Glomerular visceral epithelial cell (primary cell): ENCODE measurements around the gene ZSWIM8.

Experiments
- DNase-seq: peaks from one replicate; pipeline ENCODE4 v3.0.0-alpha.2; 2016; ENCODE audit errors: extremely low spot score

Gene ZSWIM8

DNA sequence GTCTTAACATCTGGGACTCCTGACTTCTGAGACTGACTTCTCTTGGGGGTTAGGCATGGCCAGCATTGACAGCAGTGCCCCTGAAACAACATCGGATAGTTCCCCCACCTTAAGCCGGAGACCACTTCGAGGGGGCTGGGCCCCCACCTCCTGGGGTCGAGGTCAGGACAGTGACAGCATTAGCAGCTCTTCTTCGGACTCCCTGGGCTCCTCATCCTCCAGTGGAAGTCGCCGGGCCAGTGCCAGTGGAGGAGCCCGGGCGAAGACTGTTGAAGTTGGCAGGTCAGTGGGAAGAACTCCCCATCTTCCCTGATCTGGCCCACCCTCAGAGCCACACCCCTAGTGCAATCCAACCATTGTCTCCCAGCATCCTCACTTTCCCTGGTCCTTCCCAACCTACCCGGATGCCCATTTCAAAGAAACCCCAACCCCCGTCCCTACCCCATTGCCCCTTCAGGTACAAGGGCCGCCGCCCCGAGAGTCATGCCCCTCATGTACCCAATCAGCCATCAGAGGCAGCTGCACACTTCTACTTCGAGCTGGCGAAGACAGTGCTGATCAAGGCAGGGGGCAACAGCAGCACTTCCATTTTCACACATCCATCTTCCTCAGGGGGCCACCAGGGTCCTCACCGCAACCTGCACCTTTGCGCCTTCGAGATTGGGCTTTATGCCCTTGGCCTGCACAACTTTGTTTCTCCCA lies 12.1 kb downstream of the ZSWIM8 start:
- no peak for DNase-seq

DNA sequence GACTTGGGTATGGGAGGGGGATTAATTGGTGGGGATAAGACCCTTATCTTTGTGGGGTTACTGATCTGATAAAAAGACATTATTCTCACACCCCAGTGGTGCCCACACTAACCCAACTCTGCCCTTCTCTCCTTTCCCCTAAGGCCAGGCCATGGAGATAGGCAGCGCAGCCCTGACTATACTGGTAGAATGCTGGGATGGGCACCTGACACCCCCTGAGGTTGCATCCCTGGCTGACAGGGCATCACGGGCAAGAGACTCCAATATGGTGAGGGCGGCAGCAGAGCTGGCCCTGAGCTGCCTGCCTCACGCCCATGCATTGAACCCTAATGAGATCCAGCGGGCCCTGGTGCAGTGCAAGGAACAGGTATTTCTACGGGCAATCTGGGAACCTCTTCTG lies 12.7 kb downstream of the ZSWIM8 start:
- DNase-seq, result no peak

DNA sequence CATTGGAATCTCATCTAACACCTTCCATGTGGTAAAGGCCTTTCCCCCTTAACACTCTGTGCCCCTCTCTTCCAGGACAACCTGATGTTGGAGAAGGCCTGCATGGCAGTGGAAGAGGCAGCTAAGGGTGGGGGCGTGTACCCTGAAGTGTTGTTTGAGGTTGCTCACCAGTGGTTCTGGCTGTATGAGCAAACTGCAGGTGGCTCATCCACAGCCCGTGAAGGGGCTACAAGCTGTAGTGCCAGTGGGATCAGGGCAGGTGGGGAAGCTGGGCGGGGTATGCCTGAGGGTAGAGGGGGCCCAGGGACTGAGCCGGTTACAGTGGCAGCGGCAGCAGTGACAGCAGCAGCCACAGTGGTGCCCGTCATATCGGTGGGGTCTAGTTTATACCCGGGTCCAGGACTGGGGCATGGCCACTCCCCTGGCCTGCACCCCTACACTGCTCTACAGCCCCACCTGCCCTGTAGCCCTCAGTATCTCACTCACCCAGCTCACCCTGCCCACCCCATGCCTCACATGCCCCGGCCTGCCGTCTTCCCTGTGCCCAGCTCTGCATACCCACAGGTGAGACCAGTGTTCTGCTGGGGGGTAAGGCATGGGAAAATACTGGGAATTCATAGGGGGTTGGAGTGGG lies 13.6 kb downstream of the ZSWIM8 start:
- DNase-seq, result no peak

DNA sequence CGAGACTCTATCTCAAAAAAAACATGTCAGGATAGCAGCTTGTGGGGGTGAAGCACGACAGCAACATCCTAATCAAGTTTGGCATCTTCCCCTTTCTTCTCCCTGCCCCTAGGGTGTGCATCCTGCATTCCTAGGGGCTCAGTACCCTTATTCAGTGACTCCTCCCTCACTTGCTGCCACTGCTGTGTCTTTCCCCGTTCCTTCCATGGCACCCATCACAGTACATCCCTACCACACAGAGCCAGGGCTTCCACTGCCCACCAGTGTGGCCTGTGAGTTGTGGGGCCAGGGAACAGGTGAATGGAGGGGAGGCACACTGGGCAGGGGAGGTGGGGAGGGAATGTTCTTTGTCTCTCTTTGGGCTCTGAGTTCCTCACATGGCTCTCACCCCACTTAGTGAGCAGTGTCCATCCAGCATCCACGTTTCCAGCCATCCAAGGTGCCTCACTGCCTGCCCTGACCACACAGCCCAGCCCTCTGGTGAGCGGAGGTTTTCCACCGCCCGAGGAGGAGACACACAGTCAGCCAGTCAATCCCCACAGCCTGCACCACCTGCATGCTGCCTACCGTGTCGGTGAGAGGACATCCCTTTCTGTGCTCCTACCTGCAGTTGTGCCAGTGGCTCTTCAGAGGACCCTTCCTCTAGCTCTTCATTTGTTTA lies 14.6 kb downstream of the ZSWIM8 start:
- DNase-seq, result no peak

DNA sequence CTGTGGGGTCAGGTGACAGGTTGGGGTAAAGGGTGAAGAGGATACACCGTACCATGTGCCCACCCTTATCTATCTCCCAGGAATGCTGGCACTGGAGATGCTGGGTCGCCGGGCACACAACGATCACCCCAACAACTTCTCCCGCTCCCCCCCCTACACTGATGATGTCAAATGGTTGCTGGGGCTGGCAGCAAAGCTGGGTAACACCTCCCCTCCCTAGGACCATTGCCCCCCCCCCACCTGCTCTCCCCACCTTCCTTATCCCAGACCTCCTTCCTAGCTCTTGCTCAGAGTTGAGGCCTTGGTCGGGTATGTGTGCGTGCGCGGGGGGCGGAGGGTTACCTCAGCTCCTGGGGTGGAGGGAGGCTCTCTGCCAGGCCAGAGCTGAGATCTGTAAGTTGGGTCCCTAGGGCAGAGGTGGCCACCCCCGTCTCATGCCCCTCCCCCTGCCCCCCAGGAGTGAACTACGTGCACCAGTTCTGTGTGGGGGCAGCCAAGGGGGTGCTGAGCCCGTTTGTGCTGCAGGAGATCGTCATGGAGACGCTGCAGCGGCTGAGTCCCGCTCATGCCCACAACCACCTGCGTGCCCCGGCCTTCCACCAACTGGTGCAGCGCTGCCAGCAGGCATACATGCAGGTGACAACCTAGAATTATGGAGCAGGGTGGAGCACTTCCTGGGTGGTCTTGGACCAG lies 15.3 kb downstream of the ZSWIM8 start:
- DNase-seq, result no peak

DNA sequence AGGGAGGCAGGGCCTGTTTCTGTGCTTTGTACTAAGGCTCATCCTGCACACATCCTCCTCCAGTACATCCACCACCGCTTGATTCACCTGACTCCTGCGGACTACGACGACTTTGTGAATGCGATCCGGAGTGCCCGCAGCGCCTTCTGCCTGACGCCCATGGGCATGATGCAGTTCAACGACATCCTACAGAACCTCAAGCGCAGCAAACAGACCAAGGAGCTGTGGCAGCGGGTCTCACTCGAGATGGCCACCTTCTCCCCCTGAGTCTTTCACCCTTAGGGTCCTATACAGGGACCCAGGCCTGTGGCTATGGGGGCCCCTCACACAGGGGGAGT lies 15.8 kb downstream of the ZSWIM8 start:
- no peak for DNase-seq

DNA sequence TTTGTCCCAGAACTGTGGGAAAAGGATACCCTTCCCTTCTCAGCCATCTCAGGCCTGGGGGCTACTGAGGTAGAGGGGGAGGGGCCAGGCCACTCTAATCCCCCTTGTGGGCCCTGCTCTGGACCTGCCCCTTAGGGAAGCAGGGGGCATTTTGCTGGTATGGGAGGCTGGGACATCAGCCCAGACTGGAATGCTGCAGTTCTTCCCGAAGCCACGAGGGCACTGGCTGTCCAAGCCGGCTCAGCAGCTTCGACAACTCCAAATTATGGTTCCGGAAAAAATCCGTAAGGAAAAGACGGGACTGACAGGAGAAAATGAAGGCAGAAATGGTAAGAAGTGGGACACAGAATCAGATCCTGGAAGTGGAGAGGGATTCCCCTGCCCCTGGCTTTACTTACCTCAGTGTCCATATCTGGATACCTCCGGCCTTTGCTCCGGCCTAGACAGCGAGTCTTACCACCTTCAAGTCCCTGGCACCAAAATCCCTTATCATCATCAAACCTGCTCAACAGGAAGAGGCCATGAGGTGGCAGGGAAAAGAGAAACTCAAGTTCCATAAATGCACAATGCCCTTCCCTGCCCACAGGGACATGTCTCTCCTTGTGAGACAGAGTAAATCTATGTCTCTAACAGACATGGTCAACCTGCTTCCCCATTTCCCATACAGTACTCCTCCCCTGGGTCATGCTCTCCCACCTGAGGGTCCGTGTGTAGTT lies 17.0 kb downstream of the ZSWIM8 start:
- DNase-seq, result no peak

DNA sequence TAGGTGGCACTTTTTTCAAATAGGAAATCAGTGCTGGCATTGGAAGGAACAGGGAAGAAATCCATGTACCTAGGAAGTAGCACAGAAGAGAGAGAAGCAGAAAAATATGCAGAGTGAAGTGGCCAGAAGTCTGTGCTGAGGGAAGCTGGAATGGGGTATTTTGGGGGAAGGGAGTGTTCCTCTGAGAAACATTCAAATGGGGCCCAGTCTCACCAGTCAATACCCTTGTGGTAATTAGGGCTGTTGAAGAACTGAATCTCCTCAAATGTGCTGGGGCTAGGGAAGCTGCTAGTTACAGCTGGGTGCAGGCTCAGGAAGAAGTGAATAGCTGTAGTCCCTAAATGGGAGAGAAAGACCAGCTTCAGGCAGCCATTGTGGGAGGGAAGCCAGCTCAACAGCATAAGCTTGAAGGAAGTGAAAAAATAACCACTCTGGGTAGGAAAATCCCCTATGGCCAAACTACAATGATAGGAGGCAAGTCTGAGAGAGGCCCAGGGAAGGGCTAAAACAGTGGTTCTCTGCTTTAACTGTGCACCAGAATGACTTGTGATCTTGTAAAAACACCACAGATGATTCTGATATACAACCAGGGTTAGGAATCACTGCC lies 18.4 kb downstream of the ZSWIM8 start:
- no peak for DNase-seq

DNA sequence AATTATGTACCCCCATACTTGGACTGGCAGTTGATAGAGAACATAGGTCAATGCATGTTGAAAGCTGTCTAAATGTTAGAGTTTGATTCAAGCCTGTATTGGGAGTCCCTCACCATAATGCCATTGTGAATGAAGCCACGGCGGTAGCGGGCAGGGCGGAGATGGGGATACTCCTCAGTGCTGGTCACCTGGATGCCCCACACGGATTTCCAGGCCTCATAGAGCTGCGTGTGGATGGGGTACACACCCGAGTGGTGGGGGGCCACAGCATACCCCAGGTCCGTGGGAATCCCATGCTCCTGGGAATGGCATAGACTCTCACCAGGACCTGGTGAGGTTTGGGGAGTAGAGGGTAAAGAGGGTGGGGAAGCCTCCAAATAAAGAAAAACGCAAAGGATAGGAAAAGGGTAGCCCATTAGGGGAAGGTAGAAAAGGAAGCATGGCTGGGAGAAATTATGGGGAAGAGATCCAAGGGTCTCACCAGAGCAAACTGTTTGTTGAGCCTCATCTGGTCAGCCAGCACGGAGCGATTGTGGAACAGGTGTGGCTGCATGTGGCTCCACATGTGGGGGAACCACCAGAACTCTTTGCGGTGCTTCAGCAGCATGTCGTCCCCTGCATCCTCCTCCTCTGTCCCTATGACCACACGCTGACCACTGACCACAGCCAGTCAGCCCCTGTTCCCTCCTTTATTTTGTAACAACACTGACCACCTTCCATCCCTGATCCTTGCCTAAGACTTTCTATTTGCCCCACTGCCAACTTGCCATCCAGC lies 21.0 kb downstream of the ZSWIM8 start:
- DNase-seq, result no peak

DNA sequence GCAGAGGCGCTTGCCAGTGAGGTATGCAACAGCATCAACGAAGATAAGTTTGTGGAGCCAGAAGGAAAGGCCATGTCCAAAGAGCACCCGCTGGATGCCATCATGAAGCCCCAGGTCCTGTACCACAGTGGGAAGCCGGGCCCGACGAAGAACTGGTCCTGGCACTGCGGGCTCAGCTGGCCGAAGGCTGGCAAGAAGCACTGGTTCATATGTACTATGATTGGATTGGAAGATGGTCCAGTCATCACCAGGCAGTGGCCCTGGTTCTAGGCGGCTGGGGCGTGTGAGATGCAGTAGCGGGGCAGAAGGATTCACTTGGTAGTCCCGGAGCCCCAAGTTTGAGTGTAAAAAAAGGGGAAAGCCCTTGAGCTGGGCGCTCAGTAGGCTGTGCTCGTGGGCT lies 22.1 kb downstream of the ZSWIM8 start:
- no peak for DNase-seq

DNA sequence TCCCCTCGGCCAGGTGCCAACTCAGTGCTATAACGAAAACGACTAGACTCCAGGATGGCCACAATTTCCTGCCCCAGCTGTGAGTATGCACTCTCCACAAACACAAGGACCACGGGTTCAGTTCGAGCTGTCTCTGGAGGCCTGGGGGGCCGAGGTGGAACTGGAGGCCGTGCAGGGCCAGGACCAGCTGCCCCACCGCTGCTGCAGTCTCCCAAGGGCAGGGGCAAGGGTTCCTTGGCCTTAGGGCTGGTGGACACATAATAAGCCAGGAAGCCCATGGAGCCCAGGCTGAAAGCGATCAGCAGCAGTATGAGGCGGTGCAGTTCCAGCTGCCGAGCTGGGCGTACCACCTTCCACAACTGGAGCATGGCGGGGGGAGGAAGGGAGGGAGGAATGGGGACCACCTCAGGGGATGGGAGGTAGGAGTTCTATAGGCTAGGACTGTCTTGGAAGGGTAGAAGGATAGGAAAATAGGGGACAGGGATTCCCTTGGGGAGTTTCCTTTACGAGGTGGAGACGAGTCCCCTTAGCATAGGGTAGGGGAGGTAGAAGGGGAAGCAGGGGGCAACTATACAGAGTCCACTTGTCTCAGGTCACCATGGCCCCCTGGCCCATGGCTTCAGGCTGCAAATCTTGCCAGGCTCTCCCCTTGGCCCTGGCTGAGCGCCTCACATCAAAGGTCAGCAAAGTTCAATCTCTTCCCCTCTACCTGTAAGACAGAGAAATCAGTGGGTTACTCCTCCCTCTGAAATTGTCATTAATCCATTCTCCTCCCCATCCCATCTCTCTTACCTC lies 22.8 kb downstream of the ZSWIM8 start:
- no peak for DNase-seq

DNA sequence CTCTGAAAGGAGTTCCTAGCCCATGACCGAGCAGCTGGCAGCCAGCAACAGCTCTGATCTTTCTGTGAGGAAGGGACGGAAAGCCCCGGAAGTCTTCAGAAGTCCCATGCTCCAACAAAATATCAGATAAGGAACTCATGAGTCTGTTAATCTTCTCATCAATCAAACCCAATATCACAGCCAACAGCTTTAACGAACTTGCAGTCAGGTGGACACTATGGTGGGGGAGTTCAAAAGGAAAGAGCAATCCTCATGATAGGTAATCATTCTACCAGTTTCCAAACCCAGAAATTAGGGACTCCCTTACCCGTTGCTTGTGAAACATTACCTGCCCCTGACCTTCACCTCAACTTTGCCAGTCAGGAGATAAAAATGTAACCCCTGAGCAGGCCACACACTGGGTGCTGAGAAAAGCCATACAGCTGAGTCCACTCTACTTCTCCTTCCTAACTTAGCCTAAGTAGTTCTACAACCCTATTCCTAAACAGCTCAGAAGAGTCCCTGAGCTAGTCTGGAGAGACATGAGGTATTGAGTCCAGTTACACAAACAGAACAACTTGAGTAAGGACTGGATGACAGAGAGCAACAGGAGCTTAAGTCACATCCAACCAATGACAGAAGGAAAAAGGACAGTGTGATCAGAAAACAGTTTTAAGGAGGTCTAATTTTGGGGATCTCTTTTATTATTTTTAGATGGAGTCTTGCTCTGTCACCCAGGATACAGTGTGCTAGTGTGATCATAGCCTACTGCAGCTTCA lies 23.8 kb downstream of the ZSWIM8 start:
- DNase-seq, result no peak

DNA sequence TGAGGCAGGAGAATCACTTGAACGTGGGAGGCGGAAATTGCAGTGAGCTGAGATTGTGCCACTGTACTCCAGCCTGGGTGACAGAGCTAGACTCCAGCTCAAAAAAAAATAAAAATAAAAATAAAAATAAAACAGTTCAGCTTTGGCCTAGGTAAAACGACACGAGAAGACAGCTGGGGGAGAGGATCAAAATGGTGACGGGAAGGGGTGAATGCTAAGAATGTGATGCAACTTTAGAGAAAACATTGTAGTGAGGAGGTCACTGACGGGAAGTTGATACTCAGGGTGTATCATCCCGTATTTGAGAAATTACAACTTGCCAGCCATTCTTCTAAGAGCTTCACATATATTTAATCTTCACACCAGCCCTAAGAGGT lies 24.9 kb downstream of the ZSWIM8 start:
- no peak for DNase-seq

DNA sequence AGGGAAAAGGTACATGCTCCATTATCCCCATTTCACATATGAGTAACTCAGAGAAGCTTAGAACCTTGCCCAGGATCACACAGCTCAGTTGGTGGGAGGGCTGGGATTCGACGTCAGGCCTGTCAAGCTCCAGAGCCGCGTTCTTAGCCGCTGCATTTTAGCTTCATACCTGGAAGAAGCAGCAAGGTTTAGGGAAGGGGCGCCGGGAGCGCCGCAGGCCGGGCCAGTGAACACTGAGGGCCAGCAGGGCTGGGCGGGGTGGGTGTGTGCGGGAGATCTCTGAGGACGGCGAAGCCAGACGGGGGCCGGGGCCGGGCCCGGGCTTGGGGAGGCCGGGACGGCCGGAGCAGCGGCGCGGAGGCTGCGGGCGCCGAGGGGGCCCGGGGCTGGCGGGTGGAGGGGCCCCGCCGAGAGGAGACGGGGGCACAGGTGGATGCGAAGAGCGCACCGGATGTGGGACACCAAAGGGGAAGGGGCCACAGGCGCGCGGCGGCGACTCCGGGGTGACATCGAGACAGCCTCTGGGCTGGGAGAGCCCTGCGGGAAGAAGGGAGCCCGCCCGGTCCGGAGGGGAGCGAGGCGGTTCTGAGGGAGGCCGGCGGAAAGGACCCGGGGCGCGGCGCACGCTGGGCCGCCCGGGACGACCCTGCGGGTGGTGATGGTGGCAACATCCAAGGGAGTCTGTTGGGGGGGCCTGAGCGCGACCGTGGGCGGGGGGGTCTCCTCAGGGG lies 25.5 kb downstream of the ZSWIM8 start:
- peak; percentile 30 for DNase-seq

DNA sequence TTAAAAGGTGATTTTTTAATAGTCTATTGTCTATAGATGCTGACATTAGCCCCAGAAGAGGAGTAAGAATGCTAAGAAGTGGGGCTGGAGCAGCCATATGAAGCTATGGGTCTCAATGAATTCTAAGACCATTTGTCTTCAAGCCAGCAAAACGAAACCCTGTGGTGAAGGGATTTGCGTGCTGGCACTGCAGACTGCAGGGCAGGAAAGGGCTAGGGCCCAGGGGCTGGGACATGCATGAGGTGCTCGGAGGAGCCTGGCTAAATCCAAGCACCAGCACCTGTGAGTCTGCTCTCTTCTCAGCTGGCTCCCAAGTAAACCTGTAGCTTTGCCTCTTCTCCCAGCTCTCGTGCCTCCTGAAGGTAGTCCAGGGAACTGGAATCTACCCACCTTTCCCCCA lies 27.3 kb downstream of the ZSWIM8 start:
- no peak for DNase-seq

DNA sequence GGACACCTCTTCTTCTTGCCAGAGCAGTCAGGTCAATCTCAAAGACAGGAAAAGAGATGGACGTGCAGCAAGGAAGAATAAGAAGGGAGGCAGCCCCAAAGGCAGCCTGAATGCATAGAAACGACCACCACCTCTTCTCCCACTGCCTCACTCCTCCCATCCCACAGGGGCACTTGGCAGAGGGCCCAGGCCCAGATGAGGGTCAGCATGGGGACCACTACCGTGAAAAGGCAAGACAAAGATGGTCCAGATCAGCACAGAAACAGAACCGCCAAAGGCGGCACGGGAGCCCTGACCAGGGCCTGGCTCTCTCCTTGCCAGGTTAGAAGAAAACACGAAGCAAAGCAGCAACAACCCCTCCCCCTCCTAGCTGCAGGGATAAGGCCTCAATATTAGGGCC lies 27.9 kb downstream of the ZSWIM8 start:
- DNase-seq, result no peak

DNA sequence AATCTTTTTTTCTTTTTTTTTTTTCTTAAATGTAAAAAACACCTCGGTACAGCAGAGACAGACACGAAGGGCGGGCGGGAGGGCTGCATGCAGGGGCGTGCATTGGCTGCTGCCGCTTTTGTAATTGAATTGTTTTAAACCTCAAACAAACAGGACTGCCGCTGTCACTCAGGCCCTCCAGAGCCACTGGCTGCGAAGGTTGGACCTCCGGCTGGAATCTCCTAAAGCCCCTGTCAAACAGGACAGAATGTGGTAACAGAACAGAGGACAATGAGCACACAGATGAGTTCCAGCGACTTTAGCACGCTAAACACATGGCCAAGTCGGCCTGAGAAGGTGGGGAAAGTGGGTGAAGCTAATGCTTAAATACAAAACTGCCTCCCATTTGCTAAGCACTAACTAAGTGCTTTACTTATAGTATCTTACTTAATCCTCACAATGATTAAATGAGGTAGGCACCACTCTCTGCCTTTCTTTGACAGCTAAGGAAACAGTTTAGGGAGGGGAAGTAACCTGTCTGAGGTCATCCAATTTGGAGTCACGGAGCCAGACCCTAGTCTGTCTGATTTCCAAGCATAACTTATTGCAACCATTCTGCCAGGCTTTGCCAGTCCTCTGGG lies 29.0 kb downstream of the ZSWIM8 start:
- no peak for DNase-seq
